IMR-90 (cell line): Measurements from ENCODE around the gene LDLRAD4. TPM values are rescaled to one million over a fixed set of nuclear protein-coding genes. Genes with fewer than 3 reads are reported as not detected.

Experiments used
- ATAC-seq: fragments of 200-7000 bp; cut with Tn5 transposase; 2 replicates; pipeline ENCODE4 v1.9.1; 2020; ENCODE audit warnings: low read depth, mild to moderate bottlenecking, moderate library complexity
- BruUV-seq: library from RNA; stranded (reverse); fragments of 400-500 nt; replicated peaks from 2 replicates; lab custom pipeline; 2021; lab: Mats Ljungman, UMichigan
- CTCF ChIA-PET: fragments of 300-600 bp; formaldehyde crosslinking; extraction: SDS; loops from one replicate; lab custom pipeline; 2021; ENCODE audit warnings: antibody characterized with exemption; lab: Yijun Ruan, JAX
- POLR2A ChIA-PET: fragments of 300-600 bp; sonication (Branson Sonifier 250); formaldehyde crosslinking; loops from one replicate; lab custom pipeline; 2022; ENCODE audit warnings: antibody characterized with exemption; ENCODE audit not compliant: unreplicated experiment; lab: Charles Lee
- DNase-seq: peaks from one replicate; pipeline ENCODE4 v3.0.0; 2013
- H2AFZ ChIP-seq: replicated peaks from 2 replicates; pipeline ENCODE3; 2013; ENCODE audit warnings: low read length, mild to moderate bottlenecking; ENCODE audit not compliant: poor library complexity
- H2AK5ac ChIP-seq: 2 replicates; pipeline ENCODE4 v1.6.1; 2013; ENCODE audit warnings: low read depth, low read length, inconsistent platforms
- H2AK9ac ChIP-seq: replicated peaks from 2 replicates; pipeline ENCODE3; 2013; ENCODE audit warnings: mild to moderate bottlenecking, low read depth, low read length, moderate library complexity; ENCODE audit not compliant: poor library complexity
- H2BK120ac ChIP-seq: 2 replicates; pipeline ENCODE4 v1.6.1; 2013; ENCODE audit warnings: low read depth, low read length, inconsistent platforms
- H2BK15ac ChIP-seq: 3 replicates; pipeline ENCODE4 v1.6.1; 2013; ENCODE audit warnings: low read depth, low read length, inconsistent platforms
- H2BK20ac ChIP-seq: 2 replicates; pipeline ENCODE4 v1.6.1; 2013; ENCODE audit warnings: low read depth, mild to moderate bottlenecking, inconsistent platforms, low read length, moderate library complexity
- H2BK5ac ChIP-seq: 2 replicates; pipeline ENCODE4 v1.6.1; 2013; ENCODE audit warnings: mild to moderate bottlenecking, low read depth, low read length, inconsistent platforms; ENCODE audit not compliant: poor library complexity, severe bottlenecking
- H3K14ac ChIP-seq: replicated peaks from 2 replicates; pipeline ENCODE4 v1.6.1; 2013; ENCODE audit warnings: low read depth, low read length, inconsistent platforms
- H3K18ac ChIP-seq: 2 replicates; pipeline ENCODE4 v1.6.1; 2013; ENCODE audit warnings: low read depth, low read length, control low read depth
- H3K23ac ChIP-seq: 2 replicates; pipeline ENCODE4 v1.6.1; 2013; ENCODE audit warnings: low read depth, low read length, inconsistent platforms
- H3K27ac ChIP-seq: 2 replicates; pipeline ENCODE4 v1.5.1; 2013; ENCODE audit warnings: mild to moderate bottlenecking, control low read depth, low read length; ENCODE audit not compliant: insufficient read depth
- H3K27me3 ChIP-seq: 2 replicates; pipeline ENCODE4 v1.6.1; 2013; ENCODE audit warnings: low read length; ENCODE audit not compliant: control insufficient read depth, insufficient read depth
- H3K36me3 ChIP-seq: 2 replicates; pipeline ENCODE4 v1.6.1; 2013; ENCODE audit warnings: low read length, mixed read lengths; ENCODE audit not compliant: control insufficient read depth, insufficient read depth
- H3K4ac ChIP-seq: 2 replicates; pipeline ENCODE4 v1.6.1; 2013; ENCODE audit warnings: low read depth, low read length, inconsistent platforms
- H3K4me1 ChIP-seq: 2 replicates; pipeline ENCODE4 v1.6.1; 2013; ENCODE audit warnings: low read length, mixed read lengths; ENCODE audit not compliant: control insufficient read depth, insufficient read depth
- H3K4me2 ChIP-seq: 2 replicates; pipeline ENCODE4 v1.6.1; 2013; ENCODE audit warnings: low read depth, mild to moderate bottlenecking, control low read depth, low read length, moderate library complexity
- H3K4me3 ChIP-seq: 2 replicates; pipeline ENCODE4 v1.5.1; 2013; ENCODE audit warnings: low read depth, mild to moderate bottlenecking, control low read depth, low read length, moderate library complexity; ENCODE audit not compliant: insufficient read depth
- H3K56ac ChIP-seq: 2 replicates; pipeline ENCODE4 v1.6.1; 2013; ENCODE audit warnings: low read length, inconsistent platforms; ENCODE audit not compliant: insufficient read depth; ENCODE audit errors: extremely low read depth
- H3K79me1 ChIP-seq, 2 experiments: 2 replicates each; pipeline ENCODE4 v1.6.1; 2013; ENCODE audit warnings: low read length in 2 of 2, inconsistent platforms in 1 of 2, low read depth in 1 of 2
- H3K9ac ChIP-seq: 2 replicates; pipeline ENCODE4 v1.6.1; 2013; ENCODE audit warnings: low read depth, low read length, control low read depth
- H3K9me1 ChIP-seq: 2 replicates; pipeline ENCODE4 v1.6.1; 2013; ENCODE audit warnings: low read length, inconsistent platforms; ENCODE audit not compliant: insufficient read depth
- H3K9me3 ChIP-seq: 2 replicates; pipeline ENCODE4 v1.6.1; 2013; ENCODE audit warnings: low read length; ENCODE audit not compliant: control insufficient read depth, insufficient read depth
- H4K20me1 ChIP-seq: 2 replicates; pipeline ENCODE4 v1.6.1; 2013; ENCODE audit warnings: low read length, inconsistent platforms; ENCODE audit not compliant: insufficient read depth
- H4K5ac ChIP-seq: 2 replicates; pipeline ENCODE4 v1.6.1; 2013; ENCODE audit warnings: mild to moderate bottlenecking, low read depth, low read length, control low read depth
- H4K8ac ChIP-seq, 2 experiments: 2 replicates each; pipeline ENCODE4 v1.6.1; 2013; ENCODE audit warnings: low read depth in 2 of 2, low read length in 2 of 2, control low read depth in 1 of 2, inconsistent platforms in 1 of 2
- H4K91ac ChIP-seq: 2 replicates; pipeline ENCODE4 v1.6.1; 2013; ENCODE audit warnings: low read depth, low read length, inconsistent platforms; ENCODE audit not compliant: insufficient read depth
- CEBPB ChIP-seq: IDR thresholded peaks from 2 replicates; pipeline ENCODE4 v1.6.1; 2012; ENCODE audit warnings: low read depth, low read length, improper control_type of control experiment
- CHD1 ChIP-seq: IDR thresholded peaks from 2 replicates; pipeline ENCODE4 v1.6.1; 2012; ENCODE audit warnings: low read depth, low read length, improper control_type of control experiment
- CTCF ChIP-seq: conservative IDR thresholded peaks from 2 replicates; pipeline ENCODE4 v1.5.1; 2012; ENCODE audit warnings: mild to moderate bottlenecking, low read depth, low read length, improper control_type of control experiment
- ELK1 ChIP-seq: fragments of 150-350 bp; IDR thresholded peaks from 2 replicates; pipeline ENCODE4 v1.6.1; 2016; ENCODE audit warnings: low read depth, mild to moderate bottlenecking, low read length, moderate library complexity, borderline replicate concordance
- FOS ChIP-seq: fragments of 150-350 bp; IDR thresholded peaks from 2 replicates; pipeline ENCODE4 v1.6.1; 2016; ENCODE audit warnings: low read depth, low read length
- MAFK ChIP-seq: IDR thresholded peaks from 2 replicates; pipeline ENCODE4 v1.6.1; 2012; ENCODE audit warnings: low read depth, low read length, improper control_type of control experiment
- MAZ ChIP-seq: IDR thresholded peaks from 2 replicates; pipeline ENCODE4 v1.6.1; 2012; ENCODE audit warnings: low read depth, mild to moderate bottlenecking, low read length, improper control_type of control experiment, moderate library complexity, borderline replicate concordance
- MXI1 ChIP-seq: IDR thresholded peaks from 2 replicates; pipeline ENCODE4 v1.6.1; 2012; ENCODE audit warnings: low read depth, mild to moderate bottlenecking, low read length, moderate library complexity, borderline replicate concordance
- NFE2L2 ChIP-seq: fragments of 150-350 bp; IDR thresholded peaks from 2 replicates; pipeline ENCODE4 v1.6.1; 2016; ENCODE audit warnings: low read depth, mild to moderate bottlenecking, low read length
- POLR2A ChIP-seq: IDR thresholded peaks from 2 replicates; pipeline ENCODE4 v1.6.1; 2012; ENCODE audit warnings: mild to moderate bottlenecking, low read depth, low read length
- RAD21 ChIP-seq: IDR thresholded peaks from 2 replicates; pipeline ENCODE4 v1.6.1; 2012; ENCODE audit warnings: low read length, improper control_type of control experiment
- RCOR1 ChIP-seq: IDR thresholded peaks from 2 replicates; pipeline ENCODE4 v1.6.1; 2012; ENCODE audit warnings: mild to moderate bottlenecking, low read length, improper control_type of control experiment; ENCODE audit not compliant: insufficient replicate concordance
- USF2 ChIP-seq: fragments of 150-350 bp; IDR thresholded peaks from 2 replicates; pipeline ENCODE4 v1.6.1; 2017; ENCODE audit warnings: mild to moderate bottlenecking, antibody characterized with exemption, low read length, low read depth
- WGBS, 2 experiments: methylation state at CpG; one replicate each; pipeline versions ENCODE4 v1.1.5 to v1.1.7; 2013; ENCODE audit warnings: missing lambda C conversion rate in 2 of 2; ENCODE audit not compliant: insufficient read length in 1 of 2; ENCODE audit errors: extremely low coverage in 2 of 2; 5-methylcytosine and 5-hydroxymethylcytosine counted together
- dilution Hi-C: fragments of 300-500 bp; cut with HindIII; formaldehyde crosslinking; loops from one replicate; pipeline ENCODE4 v1.14.3; 2018; ENCODE audit warnings: low sequenced_read_pairs; ENCODE audit not compliant: unreplicated experiment
- in situ Hi-C: fragments of 300-500 bp; cut with MboI; formaldehyde crosslinking; loops from 3 replicates; pipeline ENCODE4 v1.14.3; 2019; ENCODE audit warnings: low sequenced_read_pairs, inconsistent platforms, mixed read lengths
- intact Hi-C: fragments of 100-400 bp; cut with micrococcal nuclease; formaldehyde crosslinking; loops from 2 replicates; pipeline ENCODE4 v1.10.0; 2022
- polyA plus RNA-seq, 3 experiments: library from polyadenylated mRNA; depleted of rRNA; stranded (reverse); fragments of >200 nt; gene quantifications; 2 replicates each; pipeline ENCODE4 v1.2.3, GENCODE V29; 2012; ENCODE audit warnings: low replicate concordance in 1 of 3
- total RNA-seq: library from RNA; depleted of rRNA; stranded (reverse); fragments of >200 nt; gene quantifications from 2 replicates; pipeline ENCODE4 v1.2.3, GENCODE V29; 2012

Gene LDLRAD4
- total and polyA plus RNA-seq, 2 of the 4 experiments (the other 2 are of a cell fraction), result not detected

- H3K4me2 ChIP-seq, result no peak overlapping the region
- H3K4me3 ChIP-seq, result no peak overlapping the region
- H3K9me3 ChIP-seq, result no peaks in the 10 kb centered on the region
- WGBS, 2 experiments, result 87% methylated on average over 3 of the region's 11 CpGs; no CpG with 5 or more reads in 1 of the 2 experiments
- no peak overlapping the region for H3K14ac ChIP-seq
- CTCF ChIA-PET, result no interaction called here
- H3K27ac ChIP-seq, result no peak overlapping the region
- H3K23ac ChIP-seq, result no peak overlapping the region
- DNase-seq, result no peak
- TF ChIP-seq CEBPB, result no peak
- TF ChIP-seq MAZ, result no peak
- no peak for TF ChIP-seq MXI1
- TF ChIP-seq FOS, result no peak
- TF ChIP-seq USF2, result no peak
- TF ChIP-seq MAFK, result no peak
- no peak for TF ChIP-seq ELK1
- TF ChIP-seq CHD1, result no peak
- no peak for TF ChIP-seq RCOR1
- no peak for TF ChIP-seq RAD21
- no peak for TF ChIP-seq NFE2L2
- no peak for TF ChIP-seq CTCF
- no peak for TF ChIP-seq POLR2A
- no peak overlapping the region for H2AK9ac ChIP-seq
- no peaks in the 10 kb centered on the region for H3K36me3 ChIP-seq
- no peaks in the 10 kb centered on the region for H3K79me1 ChIP-seq
- BruUV-seq, result no TSS peak
- no peak overlapping the region for H4K5ac ChIP-seq
- intact Hi-C loops, result no loop called here
- H3K56ac ChIP-seq, result no peak overlapping the region
- no peak overlapping the region for H2BK5ac ChIP-seq
- POLR2A ChIA-PET, result no interaction called here
- no peak overlapping the region for H2BK20ac ChIP-seq
- no peak overlapping the region for H3K18ac ChIP-seq
- H4K20me1 ChIP-seq, result no peaks in the 10 kb centered on the region
- no peaks in the 10 kb centered on the region for H3K4me1 ChIP-seq
- dilution Hi-C loops, result no loop called here
- H4K91ac ChIP-seq, result no peak overlapping the region
- no peak for ATAC-seq
- no peak overlapping the region for H2BK120ac ChIP-seq
- no peak overlapping the region for H2AK5ac ChIP-seq
- no peaks in the 10 kb centered on the region; the same call in 1 of the 2 replicates for H3K27me3 ChIP-seq
- H4K8ac ChIP-seq, result no peak overlapping the region
- no peak overlapping the region for H2AFZ ChIP-seq
- in situ Hi-C loops, result no loop called here
- no peak overlapping the region for H2BK15ac ChIP-seq
- H3K4ac ChIP-seq, result no peak overlapping the region
- H3K9me1 ChIP-seq, result no peaks in the 10 kb centered on the region
- H3K9ac ChIP-seq, result no peak overlapping the region
These were observed 306.3 kb downstream of the LDLRAD4 start for GRCh38 chr18:13524811-13525210.
